IPS-15b (cell line): ENCODE data around the gene CEP295NL.

ENCODE experiments used
- H3K27me3 ChIP-seq: one replicate; pipeline ENCODE4 v1.6.1; 2013; ENCODE audit warnings: low read length; ENCODE audit not compliant: control insufficient read depth, insufficient read depth
- H3K36me3 ChIP-seq: one replicate; pipeline ENCODE4 v1.6.1; 2013; ENCODE audit warnings: low read length; ENCODE audit not compliant: control insufficient read depth, insufficient read depth
- H3K4me1 ChIP-seq: one replicate; pipeline ENCODE4 v1.6.1; 2013; ENCODE audit warnings: mild to moderate bottlenecking, low read length; ENCODE audit not compliant: control insufficient read depth, insufficient read depth
- H3K4me3 ChIP-seq: one replicate; pipeline ENCODE4 v1.5.1; 2013; ENCODE audit warnings: low read depth, low read length
- H3K9ac ChIP-seq: one replicate; pipeline ENCODE4 v1.6.1; 2013; ENCODE audit warnings: low read depth, mild to moderate bottlenecking, low read length
- H3K9me3 ChIP-seq: one replicate; pipeline ENCODE4 v1.6.1; 2013; ENCODE audit warnings: mild to moderate bottlenecking, low read length; ENCODE audit not compliant: control insufficient read depth, insufficient read depth

The CEP295NL gene

DNA sequence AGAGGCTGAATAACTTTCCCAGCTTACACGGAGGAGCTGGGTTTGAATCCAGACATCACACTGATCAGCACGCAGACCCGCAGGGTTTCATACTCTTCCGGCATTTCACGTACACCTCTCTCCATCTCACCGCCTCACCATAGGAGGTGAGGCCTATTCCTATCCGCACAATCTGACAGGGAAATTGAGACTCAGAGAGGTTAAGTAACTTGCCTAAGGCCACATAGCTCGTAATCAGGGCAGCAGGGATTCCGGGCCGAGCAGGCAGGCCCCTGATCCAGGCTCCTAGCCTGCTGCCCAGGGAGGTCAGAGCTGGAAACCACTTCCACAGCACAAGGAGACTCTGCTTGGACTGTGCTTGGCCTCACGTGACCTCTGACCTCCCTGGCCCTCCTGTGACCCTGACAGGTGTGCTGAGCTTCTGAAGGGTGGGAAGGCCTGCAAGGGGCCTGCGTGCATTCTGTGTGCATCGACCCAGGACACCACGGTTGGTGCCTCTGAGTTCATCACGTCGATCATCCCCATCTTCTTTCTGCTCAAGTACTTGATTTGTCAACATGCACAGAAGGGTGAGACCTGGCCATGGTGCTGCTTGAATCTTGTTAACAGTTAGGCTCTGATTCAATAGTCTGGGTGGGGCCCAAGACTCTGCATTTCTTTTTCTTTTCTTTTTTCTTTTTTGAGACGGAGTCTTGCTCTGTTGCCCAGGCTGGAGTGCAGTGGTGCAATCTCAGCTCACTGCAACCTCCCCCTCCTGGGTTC lies 4.7 kb downstream of the CEP295NL start:
- Histone ChIP-seq H3K4me3 (no peak overlapping the region), H3K4me1 (peaks cover 11% of the 10 kb centered on the region), H3K27me3 (no peaks in the 10 kb centered on the region), H3K9me3 (no peaks in the 10 kb centered on the region), H3K9ac (no peak overlapping the region), H3K36me3 (peaks cover 4% of the 10 kb centered on the region)

GRCh38 chr17:78897664-78898047 lies 5.3 kb downstream of the CEP295NL start:
- peaks cover 11% of the 10 kb centered on the region for H3K4me1 ChIP-seq
- H3K36me3 ChIP-seq = peaks cover 4% of the 10 kb centered on the region
- no peak overlapping the region for H3K9ac ChIP-seq
- H3K27me3 ChIP-seq = no peaks in the 10 kb centered on the region
- H3K4me3 ChIP-seq = no peak overlapping the region
- no peaks in the 10 kb centered on the region for H3K9me3 ChIP-seq

GRCh38 chr17:78896834-78897663 lies 6.0 kb downstream of the CEP295NL start:
- Histone ChIP-seq H3K36me3 (peaks cover 4% of the 10 kb centered on the region), H3K4me3 (no peak overlapping the region), H3K9me3 (no peaks in the 10 kb centered on the region), H3K27me3 (no peaks in the 10 kb centered on the region), H3K9ac (no peak overlapping the region), H3K4me1 (peaks cover 11% of the 10 kb centered on the region)

DNA sequence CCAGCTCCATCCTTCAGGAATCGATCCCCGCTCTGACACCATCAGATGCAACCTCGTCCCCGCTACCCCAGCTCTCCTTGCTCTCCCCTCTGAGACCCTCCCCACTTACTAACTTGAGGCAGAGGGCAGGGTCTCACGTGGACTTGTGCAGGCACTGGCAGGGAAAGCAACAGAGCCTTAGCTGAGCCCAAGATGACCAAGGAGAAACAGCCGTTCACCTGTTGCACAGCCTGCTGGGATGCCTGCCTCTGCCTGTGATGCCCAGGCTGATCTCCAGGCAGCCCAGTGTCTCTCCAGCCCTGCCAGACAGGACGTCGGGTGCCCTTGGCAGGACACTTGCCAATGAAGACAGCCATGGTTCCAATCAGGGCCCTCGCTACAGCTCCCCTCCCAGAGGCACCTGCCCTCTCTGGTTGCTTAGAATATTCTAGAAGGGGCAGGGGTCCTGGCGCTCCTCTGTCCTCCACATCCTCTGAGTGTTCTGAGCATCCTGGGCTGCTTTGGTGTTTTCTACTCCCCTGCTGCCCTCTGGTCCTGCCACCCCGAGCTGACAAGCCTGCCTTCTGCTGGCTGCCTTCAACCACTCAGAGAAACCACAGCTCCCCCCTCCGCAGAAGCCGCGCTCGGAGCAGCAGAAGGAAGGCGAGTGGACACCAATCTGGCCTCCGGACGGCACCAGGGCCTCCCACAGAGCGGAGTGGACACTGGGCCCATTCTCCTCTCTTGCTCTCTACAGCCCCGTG lies 6.7 kb downstream of the CEP295NL start:
- Histone ChIP-seq H3K27me3 (no peaks in the 10 kb centered on the region), H3K4me3 (no peak overlapping the region), H3K36me3 (peaks cover 4% of the 10 kb centered on the region), H3K9me3 (no peaks in the 10 kb centered on the region), H3K4me1 (peaks cover 11% of the 10 kb centered on the region), H3K9ac (no peak overlapping the region)

DNA sequence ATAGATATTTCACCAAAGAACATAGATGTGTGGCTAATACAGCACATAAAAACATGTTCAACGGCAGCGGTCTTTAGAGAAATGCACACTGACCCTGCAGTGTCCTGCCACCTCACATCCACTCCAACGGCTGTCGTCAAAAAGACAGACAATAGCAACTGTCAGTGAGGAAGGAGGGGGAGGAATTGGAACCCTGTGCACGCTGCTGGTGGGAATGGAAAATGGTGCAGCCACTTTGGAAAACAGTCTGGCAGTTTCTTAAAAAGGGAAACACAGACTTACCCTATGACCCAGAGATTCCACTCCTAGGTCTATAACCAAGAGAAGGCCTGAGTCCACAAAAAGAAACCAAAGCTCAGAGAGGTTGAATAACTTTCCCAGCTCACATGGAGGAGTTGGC lies 7.7 kb downstream of the CEP295NL start:
- no peak overlapping the region for H3K9ac ChIP-seq
- no peaks in the 10 kb centered on the region for H3K27me3 ChIP-seq

DNA sequence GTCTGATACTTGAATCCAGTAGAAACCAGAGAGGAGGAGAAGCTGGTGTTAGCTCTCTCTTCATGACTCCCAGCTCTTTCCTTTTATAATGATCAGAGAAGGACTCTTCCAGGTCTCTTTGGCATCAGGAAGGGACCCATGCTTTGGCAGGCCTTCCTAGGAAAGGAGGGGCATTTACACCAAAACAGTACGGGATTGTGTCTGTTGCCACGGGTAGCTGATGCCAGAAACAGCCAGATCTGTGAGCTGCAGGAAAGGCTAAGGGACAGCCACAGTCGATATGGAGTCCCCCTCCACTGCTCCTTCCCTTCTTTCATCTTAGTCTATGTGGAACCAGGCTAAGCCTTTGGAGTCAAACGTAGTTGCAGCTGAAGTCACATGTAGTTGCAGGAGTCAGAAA lies 9.3 kb downstream of the CEP295NL start:
- Histone ChIP-seq H3K9ac (no peak overlapping the region), H3K4me3 (no peak overlapping the region), H3K9me3 (no peaks in the 10 kb centered on the region), H3K36me3 (no peaks in the 10 kb centered on the region), H3K27me3 (no peaks in the 10 kb centered on the region), H3K4me1 (no peaks in the 10 kb centered on the region)

More for the DNA sequence above, 7.7 kb downstream of the CEP295NL start:
- Histone ChIP-seq H3K36me3 (no peaks in the 10 kb centered on the region), H3K4me3 (no peak overlapping the region), H3K9me3 (no peaks in the 10 kb centered on the region), H3K4me1 (peaks cover 11% of the 10 kb centered on the region)

- H3K4me1 ChIP-seq = no peaks in the 10 kb centered on the region
- H3K9ac ChIP-seq = no peak overlapping the region
- H3K36me3 ChIP-seq = no peaks in the 10 kb centered on the region
- no peaks in the 10 kb centered on the region for H3K27me3 ChIP-seq
- no peak overlapping the region for H3K4me3 ChIP-seq
- H3K9me3 ChIP-seq = no peaks in the 10 kb centered on the region
Observed at GRCh38 chr17:78892936-78893379, 10.0 kb downstream of the CEP295NL start.

DNA sequence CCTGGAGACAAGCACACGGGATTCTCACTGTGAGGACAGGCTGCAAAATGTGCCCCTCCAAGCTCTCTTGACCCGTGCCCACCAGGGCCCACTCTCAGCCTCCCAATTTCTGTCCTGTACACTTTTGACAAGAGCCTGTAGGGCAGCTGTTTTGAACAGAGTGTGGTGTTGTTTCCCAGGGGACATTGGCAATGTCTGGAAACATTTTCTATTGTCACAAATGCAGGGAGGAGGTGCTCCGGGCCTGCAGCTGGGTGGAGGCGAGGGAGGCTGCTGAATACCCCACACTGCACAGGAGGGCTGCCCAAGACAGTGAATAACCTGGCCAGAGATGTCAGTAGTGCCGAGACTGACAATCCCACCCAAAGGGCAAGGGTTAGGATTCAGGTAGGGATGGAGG lies 10.5 kb downstream of the CEP295NL start:
- no peaks in the 10 kb centered on the region for H3K9me3 ChIP-seq
- H3K4me3 ChIP-seq = no peak overlapping the region
- H3K4me1 ChIP-seq = no peaks in the 10 kb centered on the region
- no peaks in the 10 kb centered on the region for H3K36me3 ChIP-seq
- H3K27me3 ChIP-seq = no peaks in the 10 kb centered on the region
- no peak overlapping the region for H3K9ac ChIP-seq

DNA sequence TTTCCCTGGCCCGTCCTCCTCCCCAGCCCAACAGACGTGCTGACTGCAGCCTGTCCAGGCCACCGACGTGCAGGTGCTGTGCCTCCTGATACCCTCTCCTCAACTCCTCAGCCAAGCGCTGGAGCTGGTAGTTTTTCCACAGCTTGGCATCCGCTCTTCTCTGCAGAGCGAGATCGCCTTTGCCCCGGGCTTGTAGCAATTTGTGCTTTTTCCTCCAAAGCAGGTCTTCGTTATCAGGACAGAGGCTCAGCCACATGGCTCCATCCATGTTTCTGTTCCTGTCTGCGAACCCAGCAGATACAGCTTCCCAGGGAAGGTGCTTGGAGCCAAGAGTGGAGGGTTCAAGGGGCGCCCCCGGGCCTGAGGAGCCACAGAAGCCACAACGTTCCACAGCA lies 10.9 kb downstream of the CEP295NL start:
- no peaks in the 10 kb centered on the region for H3K4me1 ChIP-seq
- H3K9me3 ChIP-seq = no peaks in the 10 kb centered on the region
- no peaks in the 10 kb centered on the region for H3K27me3 ChIP-seq
- H3K4me3 ChIP-seq = no peak overlapping the region
- H3K9ac ChIP-seq = peak overlapping the region; percentile 12
- no peaks in the 10 kb centered on the region for H3K36me3 ChIP-seq

DNA sequence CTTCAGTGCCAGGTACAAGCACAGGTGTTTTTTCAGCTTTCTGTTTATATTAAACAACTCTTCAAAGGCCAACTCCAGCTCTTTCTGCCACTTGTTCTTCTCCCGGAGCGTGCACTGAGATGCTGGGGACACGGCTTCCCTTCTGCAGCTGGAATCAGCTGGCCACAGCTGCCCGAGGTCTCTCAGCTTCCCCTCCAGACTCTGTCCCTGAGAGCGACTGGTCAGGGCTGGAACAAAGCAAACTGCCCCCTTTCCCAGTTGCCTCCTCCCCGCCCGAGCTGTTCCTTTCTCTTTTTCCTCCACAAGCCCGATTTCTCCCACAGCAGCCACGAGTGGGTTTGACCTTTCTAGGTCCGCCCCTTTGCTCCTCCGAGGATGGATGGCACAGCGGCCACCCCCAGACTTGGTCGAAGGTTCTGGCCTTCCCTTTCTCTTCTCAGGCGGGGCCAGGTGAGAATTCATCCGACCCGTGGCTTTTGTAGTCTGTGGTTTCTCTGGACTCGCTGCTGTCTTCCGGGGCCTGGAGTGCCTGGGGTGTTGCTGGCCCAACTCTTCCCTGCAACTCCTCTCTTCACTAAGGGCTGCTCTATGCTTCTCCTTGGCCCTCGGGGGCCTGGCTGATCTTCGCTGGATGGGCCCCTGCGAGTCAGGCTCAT lies 11.5 kb downstream of the CEP295NL start:
- no peaks in the 10 kb centered on the region for H3K4me1 ChIP-seq
- no peaks in the 10 kb centered on the region for H3K9me3 ChIP-seq
- no peak overlapping the region for H3K4me3 ChIP-seq
- H3K36me3 ChIP-seq = no peaks in the 10 kb centered on the region
- peak overlapping the region; percentile 12 for H3K9ac ChIP-seq
- no peaks in the 10 kb centered on the region for H3K27me3 ChIP-seq

DNA sequence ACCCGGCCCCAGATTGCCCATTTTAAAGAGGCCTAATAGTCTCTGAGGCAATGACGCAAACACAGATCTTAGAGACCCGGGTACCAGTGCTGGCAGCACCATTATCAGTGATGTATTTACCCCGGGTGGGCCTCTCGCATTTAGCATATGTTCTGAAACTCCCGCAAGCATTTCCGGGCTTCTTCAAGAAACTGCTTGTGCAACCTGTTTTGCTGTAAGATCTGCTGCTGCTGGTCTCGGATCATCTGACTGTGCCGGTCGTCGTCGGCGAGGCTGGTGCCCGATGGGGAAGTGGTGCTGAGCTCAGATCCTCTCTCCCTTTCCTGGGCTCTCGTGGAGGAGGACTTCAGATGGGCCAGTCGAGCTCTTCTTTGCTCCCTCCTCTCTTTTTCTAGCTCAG lies 12.5 kb downstream of the CEP295NL start:
- Histone ChIP-seq H3K4me1 (no peaks in the 10 kb centered on the region), H3K27me3 (no peaks in the 10 kb centered on the region), H3K36me3 (no peaks in the 10 kb centered on the region), H3K4me3 (no peak overlapping the region), H3K9ac (no peak overlapping the region), H3K9me3 (no peaks in the 10 kb centered on the region)
